ENCODE measurements around the gene ARHGAP44.

Gene ARHGAP44

GRCh38 chr17:12899604-12900003 is 110.3 kb downstream of the ARHGAP44 start:
- DNase-seq: no peak
- Histone ChIP-seq H4K91ac (ENCODE audit: low read depth, low read length) (no peak overlapping the region), H3K36me3 (ENCODE audit: control insufficient read depth in 1 of 2, insufficient read depth in 2 of 2, low read length in 2 of 2) (no peaks in the 10 kb centered on the region), H3K14ac (ENCODE audit: low read length) (no peak overlapping the region), H2BK12ac (ENCODE audit: low read length) (no peak overlapping the region), H3K79me2 (ENCODE audit: control insufficient read depth, insufficient read depth, low read length, poor library complexity) (no peaks in the 10 kb centered on the region), H4K8ac (ENCODE audit: low read depth, low read length) (no peak overlapping the region), H3K23ac (ENCODE audit: low read length) (no peak overlapping the region), H3K27ac (ENCODE audit: low read depth, low read length) (no peak overlapping the region), H3K18ac (ENCODE audit: low read length) (no peak overlapping the region), H4K12ac (ENCODE audit: low read depth, low read length) (no peak overlapping the region), H3K4me1 (ENCODE audit: control insufficient read depth in 1 of 2, insufficient read depth in 2 of 2, low read length in 2 of 2) (peaks cover 0 to 3% of the 10 kb centered on the region in 2 experiments), H3K27me3 (ENCODE audit: insufficient read depth, low read length) (no peaks in the 10 kb centered on the region), H2AFZ (ENCODE audit: insufficient read depth, low read length, poor library complexity) (no peak overlapping the region), H3K79me1 (ENCODE audit: low read length) (no peaks in the 10 kb centered on the region), H2AK5ac (ENCODE audit: low read length) (no peak overlapping the region), H3K4ac (ENCODE audit: low read depth, low read length) (no peak overlapping the region), H2BK120ac (ENCODE audit: insufficient read depth, low read length, poor library complexity) (no peak overlapping the region), H3K4me2 (ENCODE audit: low read length) (no peak overlapping the region), H2BK5ac (ENCODE audit: low read depth, low read length, poor library complexity) (no peak overlapping the region), H3K4me3 (ENCODE audit: low read depth, low read length) (no peak overlapping the region), H3K9me3 (ENCODE audit: insufficient read depth, low read depth, low read length) (no peaks in the 10 kb centered on the region), H3K9ac (ENCODE audit: low read length) (no peak overlapping the region)
- WGBS (ENCODE audit: extremely low coverage, insufficient coverage, insufficient read length): no CpG with 5 or more reads among the region's 4 CpGs

- H3K14ac ChIP-seq (ENCODE audit: low read length): no peak overlapping the region
These were observed 111.2 kb downstream of the ARHGAP44 start for GRCh38 chr17:12900474-12900873.

GRCh38 chr17:12902046-12902445 is 112.7 kb downstream of the ARHGAP44 start:
- no peak overlapping the region for H2AFZ ChIP-seq (ENCODE audit: insufficient read depth, low read length, poor library complexity)

More at GRCh38 chr17:12900474-12900873, 111.2 kb downstream of the ARHGAP44 start:
- Histone ChIP-seq H3K79me2 (ENCODE audit: control insufficient read depth, insufficient read depth, low read length, poor library complexity) (no peaks in the 10 kb centered on the region), H2BK5ac (ENCODE audit: low read depth, low read length, poor library complexity) (no peak overlapping the region), H3K9me3 (ENCODE audit: insufficient read depth, low read depth, low read length) (no peaks in the 10 kb centered on the region), H3K79me1 (ENCODE audit: low read length) (no peaks in the 10 kb centered on the region), H3K4me2 (ENCODE audit: low read length) (no peak overlapping the region), H3K18ac (ENCODE audit: low read length) (no peak overlapping the region), H2BK12ac (ENCODE audit: low read length) (no peak overlapping the region), H3K4me1 (ENCODE audit: control insufficient read depth in 1 of 2, insufficient read depth in 2 of 2, low read length in 2 of 2) (peaks cover 0 to 3% of the 10 kb centered on the region in 2 experiments), H3K27ac (ENCODE audit: low read depth, low read length) (no peak overlapping the region), H2BK120ac (ENCODE audit: insufficient read depth, low read length, poor library complexity) (no peak overlapping the region), H3K23ac (ENCODE audit: low read length) (no peak overlapping the region), H4K91ac (ENCODE audit: low read depth, low read length) (no peak overlapping the region), H3K9ac (ENCODE audit: low read length) (no peak overlapping the region), H2AFZ (ENCODE audit: insufficient read depth, low read length, poor library complexity) (no peak overlapping the region), H4K8ac (ENCODE audit: low read depth, low read length) (no peak overlapping the region), H3K27me3 (ENCODE audit: insufficient read depth, low read length) (no peaks in the 10 kb centered on the region), H3K36me3 (ENCODE audit: control insufficient read depth in 1 of 2, insufficient read depth in 2 of 2, low read length in 2 of 2) (no peaks in the 10 kb centered on the region), H3K4ac (ENCODE audit: low read depth, low read length) (no peak overlapping the region), H3K4me3 (ENCODE audit: low read depth, low read length) (no peak overlapping the region), H2AK5ac (ENCODE audit: low read length) (no peak overlapping the region), H4K12ac (ENCODE audit: low read depth, low read length) (no peak overlapping the region)
- no peak for DNase-seq
- WGBS (ENCODE audit: extremely low coverage, insufficient coverage, insufficient read length): no CpG with 5 or more reads among the region's 6 CpGs

GRCh38 chr17:12907477-12907876 is 118.2 kb downstream of the ARHGAP44 start:
- Histone ChIP-seq H3K23ac (ENCODE audit: low read length) (no peak overlapping the region), H2BK5ac (ENCODE audit: low read depth, low read length, poor library complexity) (no peak overlapping the region), H3K4me3 (ENCODE audit: low read depth, low read length) (no peak overlapping the region), H3K4ac (ENCODE audit: low read depth, low read length) (no peak overlapping the region), H3K36me3 (ENCODE audit: control insufficient read depth in 1 of 2, insufficient read depth in 2 of 2, low read length in 2 of 2) (no peaks in the 10 kb centered on the region), H4K8ac (ENCODE audit: low read depth, low read length) (no peak overlapping the region), H2AFZ (ENCODE audit: insufficient read depth, low read length, poor library complexity) (no peak overlapping the region), H2AK5ac (ENCODE audit: low read length) (no peak overlapping the region), H4K12ac (ENCODE audit: low read depth, low read length) (no peak overlapping the region), H3K27ac (ENCODE audit: low read depth, low read length) (no peak overlapping the region), H2BK12ac (ENCODE audit: low read length) (no peak overlapping the region), H3K4me2 (ENCODE audit: low read length) (no peak overlapping the region), H3K14ac (ENCODE audit: low read length) (no peak overlapping the region), H3K27me3 (ENCODE audit: insufficient read depth, low read length) (no peaks in the 10 kb centered on the region), H2BK120ac (ENCODE audit: insufficient read depth, low read length, poor library complexity) (no peak overlapping the region), H3K79me1 (ENCODE audit: low read length) (no peaks in the 10 kb centered on the region), H3K18ac (ENCODE audit: low read length) (no peak overlapping the region), H4K91ac (ENCODE audit: low read depth, low read length) (no peak overlapping the region), H3K9me3 (ENCODE audit: insufficient read depth, low read depth, low read length) (no peaks in the 10 kb centered on the region), H3K4me1 (ENCODE audit: control insufficient read depth in 1 of 2, insufficient read depth in 2 of 2, low read length in 2 of 2) (no peaks in the 10 kb centered on the region), H3K9ac (ENCODE audit: low read length) (no peak overlapping the region), H3K79me2 (ENCODE audit: control insufficient read depth, insufficient read depth, low read length, poor library complexity) (no peaks in the 10 kb centered on the region)
- DNase-seq: no peak

More at GRCh38 chr17:12902046-12902445, 112.7 kb downstream of the ARHGAP44 start:
- Histone ChIP-seq H4K12ac (ENCODE audit: low read depth, low read length) (no peak overlapping the region), H3K27ac (ENCODE audit: low read depth, low read length) (no peak overlapping the region), H3K14ac (ENCODE audit: low read length) (no peak overlapping the region), H3K79me2 (ENCODE audit: control insufficient read depth, insufficient read depth, low read length, poor library complexity) (no peaks in the 10 kb centered on the region), H2AK5ac (ENCODE audit: low read length) (no peak overlapping the region), H3K79me1 (ENCODE audit: low read length) (no peaks in the 10 kb centered on the region), H3K18ac (ENCODE audit: low read length) (no peak overlapping the region), H2BK5ac (ENCODE audit: low read depth, low read length, poor library complexity) (no peak overlapping the region), H3K4me3 (ENCODE audit: low read depth, low read length) (no peak overlapping the region), H3K4me1 (ENCODE audit: control insufficient read depth in 1 of 2, insufficient read depth in 2 of 2, low read length in 2 of 2) (no peaks in the 10 kb centered on the region), H3K9me3 (ENCODE audit: insufficient read depth, low read depth, low read length) (no peaks in the 10 kb centered on the region), H3K27me3 (ENCODE audit: insufficient read depth, low read length) (no peaks in the 10 kb centered on the region), H3K36me3 (ENCODE audit: control insufficient read depth in 1 of 2, insufficient read depth in 2 of 2, low read length in 2 of 2) (no peaks in the 10 kb centered on the region), H3K4me2 (ENCODE audit: low read length) (no peak overlapping the region), H3K9ac (ENCODE audit: low read length) (no peak overlapping the region), H4K91ac (ENCODE audit: low read depth, low read length) (no peak overlapping the region), H4K8ac (ENCODE audit: low read depth, low read length) (no peak overlapping the region), H2BK12ac (ENCODE audit: low read length) (no peak overlapping the region), H2BK120ac (ENCODE audit: insufficient read depth, low read length, poor library complexity) (no peak overlapping the region), H3K4ac (ENCODE audit: low read depth, low read length) (no peak overlapping the region), H3K23ac (ENCODE audit: low read length) (no peak overlapping the region)
- WGBS (ENCODE audit: extremely low coverage, insufficient coverage, insufficient read length): no CpG with 5 or more reads among the region's 3 CpGs
- DNase-seq: peak; percentile 69 to 76
